Stimulated activated CD8-positive, alpha-beta memory T cell treated with anti-CD3 and anti-CD28 coated beads, Interleukin-4, amount 100 ng/mL, for 24 hours (primary cell): ENCODE measurements around the gene FOXI2.

ENCODE experiments used
- DNase-seq: peaks from one replicate; pipeline ENCODE4 v3.0.0-alpha.2; 2020; ENCODE audit warnings: low read depth

The FOXI2 gene

GRCh38 chr10:127736915-127737562, at the start of gene FOXI2:
TSS of gene FOXI2 (plus strand) at chr10:127737185. CDS start at chr10:127737274, 89 bp downstream.
- DNase-seq = no peak

- DNase-seq = no peak
Measured at GRCh38 chr10:127687548-127687947, 49.4 kb upstream of the FOXI2 start.

DNA sequence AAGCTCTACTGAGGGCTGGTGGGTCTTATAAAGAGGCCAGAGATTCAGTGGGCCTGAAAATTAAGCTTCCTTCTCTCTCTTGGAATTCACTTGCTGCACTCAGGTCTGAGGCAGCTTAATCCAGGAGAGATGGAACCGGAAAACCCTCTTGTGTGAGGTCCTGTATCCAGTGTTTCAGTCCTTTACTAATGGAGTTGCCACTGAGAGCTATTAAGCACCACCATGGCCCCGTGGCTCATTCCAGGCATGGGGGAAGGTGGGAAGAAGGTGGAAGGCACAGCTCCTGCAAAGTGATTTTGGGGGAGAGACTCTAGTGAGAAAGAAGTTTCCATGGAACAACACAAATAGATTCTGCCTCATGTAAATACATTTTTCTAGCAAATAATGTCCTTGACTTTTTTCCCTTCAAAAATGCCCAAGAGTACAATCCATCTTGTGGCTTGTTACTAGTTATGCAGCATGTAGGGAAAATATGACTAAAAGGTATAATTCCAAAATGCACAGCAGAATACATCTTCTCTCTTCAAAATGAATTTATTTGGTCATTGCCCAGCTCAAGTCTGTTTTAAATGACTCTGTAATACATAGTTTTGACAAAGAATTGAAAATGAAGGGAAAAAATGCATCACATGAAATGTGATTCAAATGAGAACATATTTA, 46.7 kb upstream of the FOXI2 start:
- DNase-seq = no peak

DNA sequence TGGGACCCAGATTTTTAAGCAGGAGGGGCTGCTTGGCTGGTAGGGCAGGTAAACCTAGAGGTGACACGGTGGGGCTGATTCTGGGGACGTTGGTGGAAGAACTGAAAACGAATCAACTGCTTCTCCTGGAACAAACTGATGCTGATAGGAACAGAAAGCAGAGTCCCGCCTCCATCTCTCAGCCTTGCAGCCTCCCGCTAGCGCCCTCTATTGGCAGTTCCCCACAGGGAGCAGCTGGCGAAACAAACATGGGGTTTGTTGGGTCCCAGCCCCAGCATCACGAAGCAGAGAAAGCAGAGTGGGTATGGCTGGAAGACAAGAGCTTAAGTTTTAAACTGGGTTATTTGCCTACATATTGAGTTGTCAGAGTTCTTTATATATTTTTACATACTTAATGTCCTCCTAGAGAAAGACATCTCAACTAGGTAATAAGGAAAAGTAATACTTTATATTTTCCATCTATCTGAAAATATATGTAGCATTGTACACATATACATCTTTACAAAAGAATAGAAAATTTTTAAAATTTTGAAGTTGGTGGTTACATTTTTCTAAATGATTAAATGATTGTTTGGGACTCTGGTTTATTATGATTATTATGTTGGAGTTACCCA, 42.3 kb upstream of the FOXI2 start:
- DNase-seq = no peak

GRCh38 chr10:127695431-127695830, 41.6 kb upstream of the FOXI2 start:
- DNase-seq = no peak

DNA sequence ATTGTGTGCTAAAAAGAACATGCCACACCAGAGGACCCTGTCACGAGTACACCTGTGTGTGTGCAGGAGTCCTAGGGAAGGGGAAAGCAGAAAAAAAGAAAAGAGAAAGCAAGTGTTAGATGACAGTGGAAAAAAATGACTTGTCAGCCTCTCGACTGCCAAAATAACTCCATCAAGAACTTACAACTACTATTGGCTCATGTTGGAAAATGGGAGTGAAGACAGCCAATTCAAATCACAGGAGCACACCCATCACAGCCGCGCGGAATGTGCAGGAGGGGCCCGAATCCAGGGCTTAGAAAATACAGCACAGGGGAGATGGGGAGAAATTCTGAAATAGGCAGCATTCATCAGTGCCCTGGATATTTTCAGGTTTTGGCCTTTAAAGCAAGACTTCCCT, 38.1 kb upstream of the FOXI2 start:
- no peak for DNase-seq

- no peak for DNase-seq
Measured at GRCh38 chr10:127699311-127699710, 37.7 kb upstream of the FOXI2 start.

DNA sequence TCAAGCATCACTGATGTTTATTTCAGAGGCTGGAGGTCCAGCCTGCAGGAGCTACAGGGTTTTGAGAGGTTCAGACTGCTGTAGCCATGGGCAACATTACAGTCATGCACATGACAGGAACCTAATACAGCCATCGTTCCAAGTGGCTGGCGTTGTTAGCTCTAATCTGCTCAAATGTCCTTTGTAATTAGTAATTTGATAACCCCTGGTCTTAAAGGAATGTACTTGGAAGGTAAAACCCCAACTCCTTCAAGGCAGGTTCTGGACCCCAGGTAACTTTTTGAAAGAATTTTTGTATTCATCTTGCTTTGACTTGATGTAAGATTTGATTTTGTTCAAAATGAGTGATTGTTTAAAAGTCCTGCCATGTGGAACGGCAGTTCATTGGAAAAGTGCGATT, 34.7 kb upstream of the FOXI2 start:
- no peak for DNase-seq

GRCh38 chr10:127715249-127715648, 21.7 kb upstream of the FOXI2 start:
- no peak for DNase-seq

- no peak for DNase-seq
Measured at GRCh38 chr10:127715782-127716378, 21.1 kb upstream of the FOXI2 start.

DNA sequence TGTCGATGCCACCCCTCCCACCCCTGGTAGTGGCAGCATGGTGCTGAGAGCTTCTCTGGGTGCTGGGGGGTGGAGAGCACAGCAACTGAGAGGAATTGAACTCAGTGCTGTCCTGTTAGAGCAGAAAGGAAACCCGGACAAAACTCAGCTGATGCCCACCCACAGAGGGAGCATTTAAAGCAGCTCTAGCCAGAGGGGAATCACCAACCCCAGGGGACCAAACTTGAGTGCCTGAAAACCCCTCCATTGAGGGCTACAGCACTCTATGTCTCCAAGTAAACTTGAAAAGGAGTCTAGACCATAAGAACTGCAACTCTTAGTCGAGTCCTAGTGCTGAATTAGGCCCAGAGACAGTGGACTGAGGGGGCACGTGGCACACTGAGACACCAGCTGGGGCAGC, 16.8 kb upstream of the FOXI2 start:
- DNase-seq = no peak

DNA sequence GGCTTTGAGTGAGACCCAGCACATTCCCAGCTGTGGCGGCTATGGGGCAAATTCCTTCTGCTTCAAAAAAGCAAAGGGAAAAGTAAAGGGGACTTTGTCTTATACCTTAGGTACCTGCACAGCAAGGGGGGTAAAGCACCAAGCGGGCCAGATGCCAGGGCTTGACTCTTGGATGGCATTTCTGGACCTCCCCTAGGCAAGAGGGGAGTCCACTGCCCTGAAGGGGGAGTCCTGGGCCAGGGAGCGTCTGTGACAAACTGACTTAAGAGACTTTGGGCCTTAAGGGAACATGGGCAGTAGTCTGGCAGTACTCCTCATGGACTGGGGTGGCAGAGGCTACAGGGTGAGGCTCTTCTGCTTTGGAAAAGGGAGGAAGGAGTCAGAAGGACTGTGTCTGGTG, 16.1 kb upstream of the FOXI2 start:
- no peak for DNase-seq

GRCh38 chr10:127734753-127735152, 2.2 kb upstream of the FOXI2 start:
- no peak for DNase-seq

DNA sequence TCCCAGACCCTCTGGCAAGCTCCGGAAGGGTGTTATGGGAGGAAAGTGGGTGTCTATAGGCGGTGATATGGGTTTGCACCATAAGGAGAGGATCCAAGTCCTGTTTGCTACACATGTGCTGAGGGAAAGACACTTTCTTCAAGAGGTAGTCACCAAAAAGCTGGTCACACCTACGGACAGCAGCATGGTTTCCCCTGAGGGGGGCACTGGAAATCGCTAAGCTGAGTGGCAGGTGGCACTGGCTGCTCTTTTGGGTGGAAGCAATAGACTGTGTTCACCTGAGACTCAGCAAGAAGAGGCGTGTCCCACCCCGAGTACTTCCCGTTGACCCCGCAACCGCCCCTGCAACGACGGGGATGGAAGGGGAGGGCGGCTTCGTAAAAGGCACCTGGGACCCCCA, 1.8 kb upstream of the FOXI2 start:
- no peak for DNase-seq

DNA sequence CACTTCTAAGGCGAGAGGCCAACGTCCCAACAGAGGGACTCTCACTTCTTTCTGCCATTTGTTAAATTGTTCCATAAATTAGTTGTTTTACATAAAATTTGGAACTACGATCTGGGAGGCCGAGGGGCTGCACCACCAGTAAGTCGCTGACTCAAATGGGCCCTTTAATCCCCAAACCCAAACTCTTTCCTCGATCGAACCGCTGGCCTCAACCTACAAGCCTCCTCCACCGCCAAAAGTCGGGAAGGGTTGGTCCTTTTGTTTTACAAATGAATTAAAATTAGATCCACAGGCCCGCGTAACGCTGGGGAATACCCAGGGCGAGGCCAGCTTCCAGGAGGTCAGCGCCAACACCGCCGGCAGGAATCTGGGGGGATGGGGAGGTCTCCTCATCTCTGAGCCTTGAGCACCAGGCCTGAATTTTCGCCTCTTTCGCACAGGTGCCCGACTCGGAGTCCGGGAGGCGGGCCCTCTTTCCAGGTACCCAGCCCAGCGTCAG, 1.2 kb upstream of the FOXI2 start:
- no peak for DNase-seq

GRCh38 chr10:127736222-127736914, 617 bp upstream of the FOXI2 start:
- no peak for DNase-seq

DNA sequence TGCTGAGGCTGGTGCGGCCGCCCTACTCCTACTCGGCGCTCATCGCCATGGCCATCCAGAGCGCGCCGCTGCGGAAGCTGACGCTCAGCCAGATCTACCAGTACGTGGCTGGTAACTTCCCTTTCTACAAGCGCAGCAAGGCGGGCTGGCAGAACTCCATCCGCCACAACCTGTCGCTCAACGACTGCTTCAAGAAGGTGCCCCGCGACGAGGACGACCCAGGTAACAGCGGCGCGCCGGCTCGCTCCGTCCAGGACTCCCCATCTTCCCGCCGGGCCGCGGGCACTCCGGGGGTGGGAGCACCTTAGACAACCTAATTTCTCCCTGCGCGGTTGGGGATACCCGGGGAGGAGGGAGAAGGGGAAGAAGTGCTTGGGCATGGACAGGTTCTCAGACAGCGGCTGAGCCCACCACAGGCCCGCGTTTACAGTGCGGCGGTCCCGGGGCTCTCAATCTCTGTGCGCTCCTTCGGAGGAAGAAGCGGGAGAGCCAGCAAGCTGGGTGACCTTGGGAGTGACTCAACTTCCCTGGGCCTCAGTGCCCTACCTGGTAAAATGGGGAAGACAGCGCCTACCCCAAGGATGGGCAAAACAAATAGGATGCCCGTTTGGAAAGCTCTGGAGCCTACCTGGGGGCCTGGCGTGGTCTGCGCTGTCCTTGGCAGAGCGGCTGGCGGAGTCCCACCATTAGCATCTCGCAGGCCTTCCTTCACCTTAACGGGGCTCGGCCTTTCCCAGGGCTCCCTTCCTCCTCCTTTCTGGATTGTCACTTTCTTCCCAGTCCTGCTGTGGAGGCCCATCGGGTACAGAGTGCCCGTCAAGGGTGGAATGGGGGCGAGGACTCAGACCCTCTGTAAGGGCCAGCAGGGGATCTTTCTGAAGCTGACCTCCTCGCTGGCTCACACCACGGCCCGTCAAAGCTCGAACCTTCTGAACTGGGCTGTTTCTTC, 852 bp downstream of the FOXI2 start:
- DNase-seq = no peak

DNA sequence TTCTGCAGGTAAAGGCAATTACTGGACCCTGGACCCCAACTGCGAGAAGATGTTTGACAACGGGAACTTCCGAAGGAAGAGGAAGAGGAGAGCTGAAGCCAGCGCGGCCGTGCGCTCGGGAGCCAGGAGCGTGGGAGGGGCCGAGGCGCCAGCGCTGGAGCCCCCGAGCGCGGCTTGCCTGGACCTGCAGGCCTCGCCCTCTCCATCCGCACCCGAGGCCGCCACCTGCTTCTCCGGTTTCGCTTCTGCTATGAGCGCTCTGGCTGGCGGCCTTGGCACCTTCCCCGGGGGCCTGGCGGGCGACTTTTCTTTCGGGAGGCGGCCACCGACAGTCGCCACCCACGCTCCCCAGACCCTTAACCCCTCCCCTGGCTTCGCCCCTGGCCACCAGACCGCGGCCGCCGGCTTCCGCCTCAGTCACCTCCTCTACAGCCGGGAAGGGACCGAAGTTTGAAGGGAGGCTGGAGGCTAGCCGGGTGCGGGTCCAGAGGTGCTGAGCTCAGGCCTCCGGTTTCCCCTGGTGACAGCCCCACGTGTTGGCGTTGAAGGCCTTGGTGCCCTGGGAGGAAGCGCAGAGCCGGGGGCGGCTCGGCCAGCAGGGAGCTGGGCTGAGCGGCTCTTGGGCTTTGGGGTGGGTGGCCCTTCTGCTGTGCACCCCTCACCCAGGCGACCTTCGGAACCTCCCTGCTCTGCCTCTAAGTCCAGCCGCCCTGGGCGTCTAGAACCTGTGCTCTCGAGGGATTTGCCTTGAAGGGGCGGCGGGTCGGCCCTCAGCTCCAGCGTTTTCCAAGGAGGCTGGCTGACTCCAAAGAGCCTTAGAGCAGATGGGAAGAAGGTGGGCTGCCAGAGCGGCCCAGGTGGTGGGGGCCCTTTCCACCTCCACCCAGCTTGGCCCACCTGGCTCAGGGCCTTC, 1.8 kb downstream of the FOXI2 start:
- no peak for DNase-seq

DNA sequence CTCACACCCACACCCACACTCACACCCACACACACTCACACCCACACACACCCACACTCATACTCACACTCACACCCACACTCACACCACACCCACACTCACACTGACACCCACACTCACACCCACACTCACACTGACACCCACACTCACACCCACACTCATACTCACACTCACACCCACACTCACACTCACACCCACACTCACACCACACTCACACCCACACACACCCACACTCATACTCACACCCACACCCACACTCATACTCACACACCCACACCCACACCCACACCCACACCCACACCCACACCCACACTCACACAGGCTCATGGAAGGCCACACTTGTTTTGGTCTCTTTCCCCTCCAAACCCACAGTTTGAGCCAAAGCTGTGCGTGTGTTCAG, 2.9 kb downstream of the FOXI2 start:
- no peak for DNase-seq

GRCh38 chr10:127740596-127740995, 3.6 kb downstream of the FOXI2 start:
- no peak for DNase-seq
